ENCODE measurements around the gene ARHGAP25.

GRCh38 chr2:68838641-68839040, 104.0 kb downstream of the ARHGAP25 start:
- TF ChIP-seq, protein P1, sequence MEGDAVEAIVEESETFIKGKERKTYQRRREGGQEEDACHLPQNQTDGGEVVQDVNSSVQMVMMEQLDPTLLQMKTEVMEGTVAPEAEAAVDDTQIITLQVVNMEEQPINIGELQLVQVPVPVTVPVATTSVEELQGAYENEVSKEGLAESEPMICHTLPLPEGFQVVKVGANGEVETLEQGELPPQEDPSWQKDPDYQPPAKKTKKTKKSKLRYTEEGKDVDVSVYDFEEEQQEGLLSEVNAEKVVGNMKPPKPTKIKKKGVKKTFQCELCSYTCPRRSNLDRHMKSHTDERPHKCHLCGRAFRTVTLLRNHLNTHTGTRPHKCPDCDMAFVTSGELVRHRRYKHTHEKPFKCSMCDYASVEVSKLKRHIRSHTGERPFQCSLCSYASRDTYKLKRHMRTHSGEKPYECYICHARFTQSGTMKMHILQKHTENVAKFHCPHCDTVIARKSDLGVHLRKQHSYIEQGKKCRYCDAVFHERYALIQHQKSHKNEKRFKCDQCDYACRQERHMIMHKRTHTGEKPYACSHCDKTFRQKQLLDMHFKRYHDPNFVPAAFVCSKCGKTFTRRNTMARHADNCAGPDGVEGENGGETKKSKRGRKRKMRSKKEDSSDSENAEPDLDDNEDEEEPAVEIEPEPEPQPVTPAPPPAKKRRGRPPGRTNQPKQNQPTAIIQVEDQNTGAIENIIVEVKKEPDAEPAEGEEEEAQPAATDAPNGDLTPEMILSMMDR (IDR thresholded peaks at IDR 0.05; ENCODE audit: low read depth, low read length, missing input control): no peak
- TF ChIP-seq, protein P2, sequence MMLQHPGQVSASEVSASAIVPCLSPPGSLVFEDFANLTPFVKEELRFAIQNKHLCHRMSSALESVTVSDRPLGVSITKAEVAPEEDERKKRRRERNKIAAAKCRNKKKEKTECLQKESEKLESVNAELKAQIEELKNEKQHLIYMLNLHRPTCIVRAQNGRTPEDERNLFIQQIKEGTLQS (IDR thresholded peaks at IDR 0.05): no peak
- TF ChIP-seq TAF1 (conservative IDR thresholded peaks at IDR 0.05) (no peak), RAD21 (IDR thresholded peaks at IDR 0.05) (no peak), FOXA1 (IDR thresholded peaks at IDR 0.05) (no peak), YY1 (IDR thresholded peaks at IDR 0.05) (no peak), SP1 (IDR thresholded peaks at IDR 0.05) (no peak), MAX (IDR thresholded peaks at IDR 0.05) (no peak), JUND (IDR thresholded peaks at IDR 0.05) (no peak), RXRA (IDR thresholded peaks at IDR 0.05) (no peak), GABPA (IDR thresholded peaks at IDR 0.05 in 1 of 2, conservative IDR thresholded peaks at IDR 0.05 in 1 of 2) (no peak), ZBTB33 (IDR thresholded peaks at IDR 0.05) (no peak), EGR1 (IDR thresholded peaks at IDR 0.05; ENCODE audit: low read depth in 2 of 2) (no peak)
- TF ChIP-seq, protein P3, sequence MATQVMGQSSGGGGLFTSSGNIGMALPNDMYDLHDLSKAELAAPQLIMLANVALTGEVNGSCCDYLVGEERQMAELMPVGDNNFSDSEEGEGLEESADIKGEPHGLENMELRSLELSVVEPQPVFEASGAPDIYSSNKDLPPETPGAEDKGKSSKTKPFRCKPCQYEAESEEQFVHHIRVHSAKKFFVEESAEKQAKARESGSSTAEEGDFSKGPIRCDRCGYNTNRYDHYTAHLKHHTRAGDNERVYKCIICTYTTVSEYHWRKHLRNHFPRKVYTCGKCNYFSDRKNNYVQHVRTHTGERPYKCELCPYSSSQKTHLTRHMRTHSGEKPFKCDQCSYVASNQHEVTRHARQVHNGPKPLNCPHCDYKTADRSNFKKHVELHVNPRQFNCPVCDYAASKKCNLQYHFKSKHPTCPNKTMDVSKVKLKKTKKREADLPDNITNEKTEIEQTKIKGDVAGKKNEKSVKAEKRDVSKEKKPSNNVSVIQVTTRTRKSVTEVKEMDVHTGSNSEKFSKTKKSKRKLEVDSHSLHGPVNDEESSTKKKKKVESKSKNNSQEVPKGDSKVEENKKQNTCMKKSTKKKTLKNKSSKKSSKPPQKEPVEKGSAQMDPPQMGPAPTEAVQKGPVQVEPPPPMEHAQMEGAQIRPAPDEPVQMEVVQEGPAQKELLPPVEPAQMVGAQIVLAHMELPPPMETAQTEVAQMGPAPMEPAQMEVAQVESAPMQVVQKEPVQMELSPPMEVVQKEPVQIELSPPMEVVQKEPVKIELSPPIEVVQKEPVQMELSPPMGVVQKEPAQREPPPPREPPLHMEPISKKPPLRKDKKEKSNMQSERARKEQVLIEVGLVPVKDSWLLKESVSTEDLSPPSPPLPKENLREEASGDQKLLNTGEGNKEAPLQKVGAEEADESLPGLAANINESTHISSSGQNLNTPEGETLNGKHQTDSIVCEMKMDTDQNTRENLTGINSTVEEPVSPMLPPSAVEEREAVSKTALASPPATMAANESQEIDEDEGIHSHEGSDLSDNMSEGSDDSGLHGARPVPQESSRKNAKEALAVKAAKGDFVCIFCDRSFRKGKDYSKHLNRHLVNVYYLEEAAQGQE (IDR thresholded peaks at IDR 0.05): no peak
